OCI-LY7 (cell line): Measurements from ENCODE around the gene ARHGAP45. TPM values are rescaled to one million over a fixed set of nuclear protein-coding genes. Genes with fewer than 3 reads are reported as not detected.

Experiments used
- BruUV-seq: library from RNA; stranded (reverse); fragments of 400-500 nt; replicated peaks from 2 replicates; lab custom pipeline; 2021; lab: Mats Ljungman, UMichigan
- CTCF ChIA-PET: fragments of 300-600 bp; sonication (Branson Sonifier 250); formaldehyde crosslinking; loops from one replicate; lab custom pipeline; 2022; ENCODE audit warnings: antibody characterized with exemption; ENCODE audit not compliant: unreplicated experiment; lab: Charles Lee
- POLR2A ChIA-PET: fragments of 300-600 bp; sonication (Branson Sonifier 250); formaldehyde crosslinking; loops from one replicate; lab custom pipeline; 2022; ENCODE audit warnings: antibody characterized with exemption; lab: Charles Lee
- DNase-seq: peaks from one replicate; pipeline ENCODE4 v3.0.0-alpha.2; 2015; ENCODE audit warnings: low spot score
- H2AFZ ChIP-seq: fragments of 200-600 bp; sonication (generic), shearing (Covaris generic); 2 replicates; pipeline ENCODE4 v1.6.1; 2014; ENCODE audit warnings: mild to moderate bottlenecking, antibody characterized with exemption, low read length, moderate library complexity
- H3K27ac ChIP-seq: fragments of 200-600 bp; sonication (generic); 2 replicates; pipeline ENCODE4 v1.5.1; 2014; ENCODE audit warnings: mixed run types, low read depth, mild to moderate bottlenecking, moderate library complexity, low read length, inconsistent platforms; ENCODE audit not compliant: poor library complexity, severe bottlenecking
- H3K36me3 ChIP-seq: fragments of 200-600 bp; sonication (generic); 2 replicates; pipeline ENCODE4 v1.6.1; 2014; ENCODE audit warnings: mild to moderate bottlenecking, antibody characterized with exemption, low read length, moderate library complexity, mixed read lengths; ENCODE audit not compliant: insufficient read depth
- H3K4me1 ChIP-seq: fragments of 200-600 bp; sonication (generic); 2 replicates; pipeline ENCODE4 v1.5.1; 2014; ENCODE audit warnings: mild to moderate bottlenecking, low read length; ENCODE audit not compliant: insufficient read depth, poor library complexity, severe bottlenecking
- H3K4me2 ChIP-seq: fragments of 200-600 bp; sonication (generic); 2 replicates; pipeline ENCODE4 v1.6.1; 2014; ENCODE audit warnings: mild to moderate bottlenecking, low read length
- H3K4me3 ChIP-seq: fragments of 200-600 bp; sonication (generic); 2 replicates; pipeline ENCODE4 v1.5.1; 2014; ENCODE audit warnings: mild to moderate bottlenecking, low read depth, low read length; ENCODE audit not compliant: poor library complexity, severe bottlenecking
- H3K79me2 ChIP-seq: fragments of 200-600 bp; sonication (generic); 2 replicates; pipeline ENCODE4 v1.6.1; 2016; ENCODE audit warnings: low read depth, mild to moderate bottlenecking, low read length, moderate library complexity, mixed read lengths; ENCODE audit not compliant: insufficient read depth
- H3K9me2 ChIP-seq: fragments of 200-600 bp; sonication (generic); 2 replicates; pipeline ENCODE4 v1.6.1; 2016; ENCODE audit warnings: mild to moderate bottlenecking, low read length, mixed read lengths; ENCODE audit not compliant: insufficient read depth
- H3K9me3 ChIP-seq: fragments of 200-600 bp; sonication (generic); 2 replicates; pipeline ENCODE4 v1.6.1; 2014; ENCODE audit warnings: mild to moderate bottlenecking, mixed run types, low read length, mixed read lengths
- H4K20me1 ChIP-seq: fragments of 200-600 bp; sonication (generic); 2 replicates; pipeline ENCODE4 v1.6.1; 2014; ENCODE audit warnings: mild to moderate bottlenecking, antibody characterized with exemption, low read length, moderate library complexity, mixed read lengths; ENCODE audit not compliant: insufficient read depth
- EZH2phosphoT487 ChIP-seq: fragments of 200-600 bp; sonication (generic); IDR thresholded peaks from 2 replicates; pipeline ENCODE4 v1.6.1; 2018; ENCODE audit warnings: low read depth, borderline replicate concordance, mild to moderate bottlenecking, mixed run types, antibody characterized with exemption, low read length, moderate library complexity, mixed read lengths
- intact Hi-C: fragments of 100-400 bp; cut with micrococcal nuclease; formaldehyde crosslinking; loops from one replicate; pipeline ENCODE4 v1.10.0; 2022; ENCODE audit not compliant: unreplicated experiment
- total RNA-seq, 2 experiments: library from RNA; depleted of rRNA in 1 of 2; stranded (reverse); fragments of >200 nt in 1 of 2; shearing (Covaris generic) in 1 of 2; gene quantifications; 2 replicates each; pipeline ENCODE4 v1.2.3, GENCODE V29; 2014 to 2022
- TF ChIP-seq, protein P1 (sequence below): fragments of 200-600 bp; sonication (generic); conservative IDR thresholded peaks from 2 replicates; pipeline ENCODE4 v1.5.1; 2014; ENCODE audit warnings: mild to moderate bottlenecking, antibody characterized with exemption, low read length, moderate library complexity, mixed read lengths

Gene ARHGAP45
- total RNA-seq, 2 experiments from 2014 or later, result 135 to 143 TPM

DNA sequence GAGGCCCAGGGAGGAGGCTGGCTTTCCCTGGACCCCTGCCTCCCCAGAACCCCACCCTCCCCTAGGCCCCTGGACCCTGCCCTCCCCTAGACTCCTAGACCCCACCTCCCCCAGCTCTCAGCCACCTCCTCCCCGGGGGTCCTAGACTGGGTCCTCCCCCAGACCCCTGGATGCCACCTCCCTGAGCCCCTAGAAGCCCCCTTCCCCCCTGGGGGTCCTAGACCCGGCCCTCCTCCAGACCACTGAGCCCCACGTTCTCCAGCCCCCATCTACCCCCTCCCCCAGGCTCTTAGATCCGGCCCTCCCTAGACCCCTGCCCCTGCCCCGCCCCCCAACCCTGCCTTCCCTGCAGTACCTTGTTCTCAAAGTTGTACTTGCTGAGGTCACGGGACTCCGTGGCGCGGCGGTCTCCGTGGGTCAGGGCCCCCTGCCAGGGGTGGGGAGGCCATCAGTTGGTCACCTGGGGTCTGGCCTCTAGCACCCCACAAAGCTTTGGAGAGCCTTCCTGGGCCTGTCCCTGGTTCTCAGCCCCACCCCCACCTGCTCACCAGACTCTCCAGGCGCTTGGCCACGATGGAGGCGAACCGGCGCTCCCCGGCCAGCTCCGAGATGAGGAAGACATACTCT lies 44.8 kb downstream of the ARHGAP45 start:
- no TSS peak for BruUV-seq
- Histone ChIP-seq H2AFZ (no peak overlapping the region), H3K9me3 (no peaks in the 10 kb centered on the region), H3K79me2 (no peaks in the 10 kb centered on the region), H3K27ac (no peak overlapping the region), H3K4me1 (peaks cover 14% of the 10 kb centered on the region), H3K36me3 (peaks cover 31% of the 10 kb centered on the region), H3K4me3 (no peak overlapping the region), H3K9me2 (no peaks in the 10 kb centered on the region), H3K4me2 (no peak overlapping the region), H4K20me1 (0 out of 2 replicates have a peak, but pooled peaks cover 3% of the 10 kb centered on the region)
- TF ChIP-seq, protein P1, sequence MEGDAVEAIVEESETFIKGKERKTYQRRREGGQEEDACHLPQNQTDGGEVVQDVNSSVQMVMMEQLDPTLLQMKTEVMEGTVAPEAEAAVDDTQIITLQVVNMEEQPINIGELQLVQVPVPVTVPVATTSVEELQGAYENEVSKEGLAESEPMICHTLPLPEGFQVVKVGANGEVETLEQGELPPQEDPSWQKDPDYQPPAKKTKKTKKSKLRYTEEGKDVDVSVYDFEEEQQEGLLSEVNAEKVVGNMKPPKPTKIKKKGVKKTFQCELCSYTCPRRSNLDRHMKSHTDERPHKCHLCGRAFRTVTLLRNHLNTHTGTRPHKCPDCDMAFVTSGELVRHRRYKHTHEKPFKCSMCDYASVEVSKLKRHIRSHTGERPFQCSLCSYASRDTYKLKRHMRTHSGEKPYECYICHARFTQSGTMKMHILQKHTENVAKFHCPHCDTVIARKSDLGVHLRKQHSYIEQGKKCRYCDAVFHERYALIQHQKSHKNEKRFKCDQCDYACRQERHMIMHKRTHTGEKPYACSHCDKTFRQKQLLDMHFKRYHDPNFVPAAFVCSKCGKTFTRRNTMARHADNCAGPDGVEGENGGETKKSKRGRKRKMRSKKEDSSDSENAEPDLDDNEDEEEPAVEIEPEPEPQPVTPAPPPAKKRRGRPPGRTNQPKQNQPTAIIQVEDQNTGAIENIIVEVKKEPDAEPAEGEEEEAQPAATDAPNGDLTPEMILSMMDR, result no peak
- no peak for TF ChIP-seq EZH2phosphoT487
- ChIA-PET CTCF (no interaction called here), POLR2A (no interaction called here)
- intact Hi-C loops, result loop anchor here (5.0 kb wide), 1 partner anchor 81 kb away; no protein-coding TSS in a partner anchor
- DNase-seq, result no peak

DNA sequence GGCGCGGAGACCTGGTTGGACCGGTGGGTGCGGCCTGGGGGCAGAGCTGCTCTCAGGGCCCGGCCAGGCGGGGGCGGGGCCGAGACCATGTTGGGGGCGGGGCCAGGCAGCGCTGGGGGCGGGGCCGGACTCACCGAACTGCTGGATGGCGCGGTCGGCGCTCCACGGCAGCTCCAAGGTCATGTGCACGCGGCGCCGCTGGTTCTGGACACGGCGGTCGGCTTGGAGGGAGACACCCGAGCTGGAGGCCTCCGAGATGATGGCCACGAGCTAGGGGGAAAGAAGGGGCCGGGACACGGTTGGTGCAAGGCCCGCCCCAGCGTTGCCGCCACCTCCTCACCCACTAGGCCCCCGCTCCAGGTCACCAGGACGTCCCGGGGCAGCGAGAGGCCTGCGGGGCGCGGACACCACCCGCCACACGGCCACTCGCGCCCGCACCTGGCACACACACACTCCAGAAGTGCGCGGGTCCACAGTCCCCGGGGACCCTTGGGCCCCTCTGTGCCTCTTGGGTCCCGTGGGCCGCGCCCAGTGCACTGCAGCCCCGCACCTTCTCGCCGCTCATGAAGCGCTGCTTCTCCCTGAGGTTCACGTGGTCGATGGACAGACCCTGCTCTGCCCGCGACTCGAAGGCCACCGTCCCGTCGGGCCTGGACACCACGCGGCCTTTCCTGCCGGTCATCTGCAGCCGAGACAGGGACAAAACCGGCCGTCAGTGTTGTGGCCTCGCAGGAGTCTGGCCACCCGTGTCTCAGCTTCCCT lies 45.5 kb downstream of the ARHGAP45 start:
- peaks cover 7% of the 10 kb centered on the region for H3K4me1 ChIP-seq
- BruUV-seq, result no TSS peak
- H3K36me3 ChIP-seq, result peaks cover 30% of the 10 kb centered on the region; the same call in 1 of the 2 replicates
- DNase-seq, result no peak
- no peak overlapping the region for H3K4me2 ChIP-seq
- no peak overlapping the region for H2AFZ ChIP-seq
- TF ChIP-seq, protein P1, result no peak
- TF ChIP-seq EZH2phosphoT487, result no peak
- no peak overlapping the region for H3K27ac ChIP-seq
- no peak overlapping the region for H3K4me3 ChIP-seq
- H3K9me3 ChIP-seq, result no peaks in the 10 kb centered on the region
- CTCF ChIA-PET, result interaction anchor here (0.6 kb wide), 2 partner anchors 38 to 71 kb away, joined by 6 to 11 read pairs; no protein-coding TSS in a partner anchor
- intact Hi-C loops, result loop anchor here (5.0 kb wide), 1 partner anchor 80 kb away; no protein-coding TSS in a partner anchor
- POLR2A ChIA-PET, result interaction anchor here (0.6 kb wide), 2 partner anchors 51 to 82 kb away, joined by 3 to 4 read pairs; no protein-coding TSS in a partner anchor
- no peaks in the 10 kb centered on the region for H3K79me2 ChIP-seq
- no peaks in the 10 kb centered on the region for H3K9me2 ChIP-seq
- H4K20me1 ChIP-seq, result 0 out of 2 replicates have a peak, but pooled peaks cover under 1% of the 10 kb centered on the region
